H1 (cell line): ENCODE data around the gene ARMS2. TPM values are rescaled to one million over a fixed set of nuclear protein-coding genes. Genes with fewer than 3 reads are reported as not detected.

ENCODE experiments used
- CTCF ChIA-PET: fragments of 300-600 bp; sonication (Branson Sonifier 250); formaldehyde crosslinking; loops from one replicate; lab custom pipeline; 2021; ENCODE audit not compliant: partially characterized antibody; lab: Charles Lee
- POLR2A ChIA-PET: fragments of 300-600 bp; sonication (Branson Sonifier 250); formaldehyde crosslinking; loops from one replicate; lab custom pipeline; 2021; ENCODE audit warnings: inconsistent platforms; ENCODE audit not compliant: partially characterized antibody; lab: Charles Lee
- DNase-seq, 2 experiments: peaks; one replicate each; pipeline versions ENCODE4 v3.0.0 to v3.0.0-alpha.2; 2010 to 2022; ENCODE audit warnings: low spot score in 2 of 2, low read depth in 1 of 2, mixed read lengths in 1 of 2
- FAIRE-seq: peaks from 2 replicates; lab custom pipeline; 2011; peaks lifted over from hg19 to GRCh38; lab: Jason Lieb, UNC
- H2AFZ ChIP-seq: 2 replicates; pipeline ENCODE4 v1.8.1; 2012; ENCODE audit warnings: low read length, inconsistent platforms
- H2AK5ac ChIP-seq: 2 replicates; pipeline ENCODE4 v1.6.1; 2013; ENCODE audit warnings: low read depth, low read length
- H2BK120ac ChIP-seq: replicated peaks from 2 replicates; pipeline ENCODE3; 2013; ENCODE audit warnings: low read depth, low read length, inconsistent platforms
- H2BK12ac ChIP-seq: 2 replicates; pipeline ENCODE4 v1.6.1; 2013; ENCODE audit warnings: low read depth, low read length
- H2BK15ac ChIP-seq: 2 replicates; pipeline ENCODE4 v1.6.1; 2013; ENCODE audit warnings: low read length
- H2BK20ac ChIP-seq: 2 replicates; pipeline ENCODE4 v1.6.1; 2013; ENCODE audit warnings: low read length
- H2BK5ac ChIP-seq: 2 replicates; pipeline ENCODE4 v1.6.1; 2013; ENCODE audit warnings: low read depth, low read length
- H3K14ac ChIP-seq: 2 replicates; pipeline ENCODE4 v1.6.1; 2013; ENCODE audit warnings: inconsistent platforms; ENCODE audit not compliant: insufficient read length
- H3K18ac ChIP-seq: 2 replicates; pipeline ENCODE4 v1.6.1; 2013; ENCODE audit warnings: low read length; ENCODE audit errors: extremely low read depth
- H3K23ac ChIP-seq: 2 replicates; pipeline ENCODE4 v1.6.1; 2013; ENCODE audit warnings: inconsistent platforms; ENCODE audit not compliant: insufficient read length
- H3K23me2 ChIP-seq: 2 replicates; pipeline ENCODE4 v1.6.1; 2013; ENCODE audit warnings: low read depth, low read length
- H3K27ac ChIP-seq: 2 replicates; pipeline ENCODE4 v1.6.1; 2011; ENCODE audit warnings: low read depth, low read length, inconsistent platforms
- H3K27me3 ChIP-seq, 4 experiments: replicated peaks in 1 of 4; 1 replicate in 1 of 4; 2 replicates in 3 of 4; pipeline versions ENCODE4 v1.6.1 to v1.8.1; 2011 to 2013; ENCODE audit warnings: low read length in 3 of 4, mild to moderate bottlenecking in 3 of 4, inconsistent platforms in 2 of 4, mixed read lengths in 2 of 4, moderate library complexity in 1 of 4; ENCODE audit not compliant: control insufficient read depth in 3 of 4, insufficient read depth in 3 of 4; ENCODE audit errors: extremely low read depth in 1 of 4
- H3K36me3 ChIP-seq, 4 experiments: 2 replicates each; pipeline versions ENCODE4 v1.6.1 to v1.8.1; 2011 to 2013; ENCODE audit warnings: mild to moderate bottlenecking in 4 of 4, low read length in 3 of 4, moderate library complexity in 2 of 4, control low read depth in 1 of 4, inconsistent platforms in 1 of 4; ENCODE audit not compliant: insufficient read depth in 4 of 4, control insufficient read depth in 2 of 4
- H3K4ac ChIP-seq: replicated peaks from 2 replicates; pipeline ENCODE3; 2013; ENCODE audit warnings: low read length, low read depth, mixed read lengths, inconsistent platforms; ENCODE audit not compliant: insufficient read length
- H3K4me1 ChIP-seq, 4 experiments: replicated peaks in 1 of 4; 1 replicate in 1 of 4; 2 replicates in 3 of 4; pipeline versions ENCODE4 v1.6.1 to v1.8.1; 2011 to 2013; ENCODE audit warnings: low read length in 3 of 4, inconsistent platforms in 2 of 4, mixed read lengths in 1 of 4; ENCODE audit not compliant: insufficient read depth in 4 of 4, control insufficient read depth in 3 of 4
- H3K4me2 ChIP-seq, 2 experiments: 2 replicates each; pipeline versions ENCODE4 v1.6.1 to v1.8.1; 2011 to 2013; ENCODE audit warnings: low read depth in 2 of 2, low read length in 2 of 2, control low read depth in 1 of 2, inconsistent platforms in 1 of 2, mild to moderate bottlenecking in 1 of 2; ENCODE audit not compliant: insufficient read depth in 1 of 2
- H3K4me3 ChIP-seq, 4 experiments: fragments of 200-600, 300-600 bp in 1 of 4; sonication (generic), shearing (Covaris generic), sonication (Bioruptor Twin) in 1 of 4; 2 replicates each; pipeline versions ENCODE4 v1.5.1 to v1.8.1; 2011 to 2016; ENCODE audit warnings: low read length in 4 of 4, low read depth in 3 of 4, control low read depth in 2 of 4, inconsistent platforms in 2 of 4, mild to moderate bottlenecking in 2 of 4, mixed read lengths in 1 of 4, moderate library complexity in 1 of 4; ENCODE audit not compliant: insufficient read depth in 2 of 4; ENCODE audit errors: extremely low read depth in 1 of 4
- H3K56ac ChIP-seq: replicated peaks from 2 replicates; pipeline ENCODE3; 2013; ENCODE audit warnings: low read depth, mild to moderate bottlenecking, mixed read lengths, low read length, inconsistent platforms; ENCODE audit not compliant: insufficient read length
- H3K79me1 ChIP-seq: 2 replicates; pipeline ENCODE4 v1.6.1; 2013; ENCODE audit warnings: low read depth, low read length, control low read depth
- H3K79me2 ChIP-seq, 2 experiments: 2 replicates each; pipeline versions ENCODE4 v1.6.1 to v1.8.1; 2012 to 2013; ENCODE audit warnings: low read length in 2 of 2, mild to moderate bottlenecking in 2 of 2, inconsistent platforms in 1 of 2; ENCODE audit not compliant: insufficient read depth in 2 of 2, control insufficient read depth in 1 of 2
- H3K9ac ChIP-seq, 4 experiments: replicated peaks in 1 of 4; 1 replicate in 1 of 4; 2 replicates in 3 of 4; pipeline versions ENCODE4 v1.6.1 to v1.8.1; 2011 to 2013; ENCODE audit warnings: low read depth in 3 of 4, low read length in 3 of 4, control low read depth in 2 of 4, mild to moderate bottlenecking in 2 of 4, moderate library complexity in 2 of 4, inconsistent platforms in 1 of 4; ENCODE audit errors: extremely low read depth in 1 of 4
- H3K9me3 ChIP-seq, 2 experiments: 2 replicates each; pipeline versions ENCODE4 v1.6.1 to v1.8.1; 2012 to 2013; ENCODE audit warnings: mild to moderate bottlenecking in 2 of 2, moderate library complexity in 2 of 2, control low read depth in 1 of 2, inconsistent platforms in 1 of 2, low read depth in 1 of 2, low read length in 1 of 2, mixed read lengths in 1 of 2; ENCODE audit not compliant: insufficient read depth in 2 of 2
- H4K20me1 ChIP-seq, 2 experiments: replicated peaks in 1 of 2; 2 replicates each; pipeline versions ENCODE3 to v1.8.1; 2011 to 2013; ENCODE audit warnings: inconsistent platforms in 2 of 2, low read length in 2 of 2, mild to moderate bottlenecking in 1 of 2; ENCODE audit not compliant: insufficient read depth in 2 of 2, control insufficient read depth in 1 of 2
- H4K5ac ChIP-seq: 2 replicates; pipeline ENCODE4 v1.6.1; 2013; ENCODE audit warnings: low read length, low read depth, mixed read lengths, inconsistent platforms; ENCODE audit not compliant: insufficient read length
- H4K8ac ChIP-seq: 2 replicates; pipeline ENCODE4 v1.8.0; 2013; ENCODE audit warnings: mild to moderate bottlenecking, moderate library complexity, low read length, inconsistent platforms; ENCODE audit not compliant: insufficient read depth; ENCODE audit errors: extremely low read depth
- H4K91ac ChIP-seq: replicated peaks from 2 replicates; pipeline ENCODE3; 2013; ENCODE audit warnings: low read length, mixed read lengths, inconsistent platforms; ENCODE audit not compliant: insufficient read length
- KDM1A ChIP-seq: fragments of 200-600, 300-600 bp; sonication (generic); IDR thresholded peaks from 2 replicates; pipeline ENCODE4 v1.7.1; 2016; ENCODE audit warnings: mild to moderate bottlenecking, low read length, borderline replicate concordance
- RAD21 ChIP-seq, 2 experiments: IDR thresholded peaks in 1 of 2; conservative IDR thresholded peaks in 1 of 2; 2 replicates each; pipeline ENCODE4 v1.6.1; 2011; ENCODE audit warnings: low read depth in 2 of 2, low read length in 2 of 2, improper control_type of control experiment in 1 of 2, inconsistent platforms in 1 of 2, mild to moderate bottlenecking in 1 of 2, moderate library complexity in 1 of 2
- YY1 ChIP-seq: IDR thresholded peaks from 2 replicates; pipeline ENCODE4 v1.6.1; 2011; ENCODE audit warnings: low read depth, mild to moderate bottlenecking, low read length
- WGBS, 2 experiments: shearing (Covaris generic) in 1 of 2; methylation state at CpG; one replicate each; pipeline versions ENCODE4 v1.1.6 to v1.1.7; 2013 to 2015; ENCODE audit warnings: low lambda C conversion rate in 2 of 2, mixed read lengths in 2 of 2, inconsistent platforms in 1 of 2, low coverage in 1 of 2, missing lambda C conversion rate in 1 of 2; ENCODE audit not compliant: insufficient replicate concordance in 2 of 2, insufficient coverage in 1 of 2, insufficient read length in 1 of 2; ENCODE audit errors: extremely low coverage in 1 of 2, missing lambda C conversion rate in 1 of 2; 5-methylcytosine and 5-hydroxymethylcytosine counted together
- polyA plus RNA-seq, 7 experiments: library from polyadenylated mRNA; depleted of rRNA in 3 of 7; stranded (reverse) in 5 of 7; unstranded in 2 of 7; fragments of >200 nt in 5 of 7; fragments of 200-250 nt in 2 of 7; gene quantifications; 1 replicate in 5 of 7; 2 replicates in 1 of 7; 4 replicates in 1 of 7; pipeline versions ENCODE4 v1.2.1 to v1.2.3, GENCODE V29; 2011 to 2013; ENCODE audit warnings: missing spikeins in 2 of 7, mixed read lengths in 2 of 7
- total RNA-seq: library from RNA; stranded (reverse); fragmentation: NEBNext Ultra II Directional; extraction: Animal tissue kit (Norgen Biotek cat#: 25700); gene quantifications from 2 replicates; pipeline ENCODE4 v1.2.1, GENCODE V29; 2021

Gene ARMS2
- total and polyA plus RNA-seq, 2 of the 8 experiments (the other 6 are each of a cell fraction or from before 2014, with no cell fraction given), result not detected

DNA sequence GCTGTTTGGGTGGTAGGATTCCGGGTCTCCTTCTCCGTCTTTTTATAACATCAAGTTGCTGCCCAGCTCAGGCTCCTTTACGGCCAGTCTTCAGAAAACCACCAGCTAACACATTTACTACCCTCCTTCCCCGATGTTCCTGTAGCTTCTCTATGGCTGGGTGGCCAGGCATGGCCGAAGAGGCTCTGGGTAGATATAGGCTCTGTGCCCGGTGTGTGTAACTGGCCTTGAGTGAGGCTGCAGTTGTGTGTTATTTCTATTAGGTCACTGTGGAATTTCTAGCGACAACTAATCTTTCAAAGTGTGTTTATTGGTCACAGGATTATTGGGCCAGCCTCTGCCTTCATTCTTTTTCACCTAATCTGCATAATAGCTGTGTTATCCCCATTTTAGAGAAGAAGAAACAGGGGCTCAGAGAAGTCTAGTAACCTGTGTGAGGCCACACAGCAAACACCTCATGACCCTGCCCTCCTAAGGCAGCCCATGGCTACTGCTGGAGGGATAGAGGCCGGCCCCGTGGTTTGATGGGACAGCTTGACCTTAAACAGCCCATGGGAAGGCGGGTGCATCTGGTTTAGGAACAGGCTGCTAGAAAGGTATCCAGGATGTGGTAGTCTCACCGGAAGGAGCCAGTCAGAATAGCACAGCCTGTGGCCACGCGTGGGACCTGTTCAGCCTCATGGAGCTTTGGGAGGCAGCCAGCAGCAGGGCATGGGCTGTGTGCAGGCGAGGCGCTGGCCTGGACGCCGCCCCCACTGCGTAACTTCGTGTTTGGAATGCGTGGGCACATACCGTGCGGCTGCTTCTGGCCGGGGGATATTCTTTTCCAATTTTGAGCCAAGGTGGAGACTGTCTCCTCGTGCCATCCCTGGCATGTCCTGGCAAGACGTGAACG lies 36.6 kb downstream of the ARMS2 start:
- Histone ChIP-seq H3K4me1 (peaks cover 0 to 4% (median 0%) of the 10 kb centered on the region in 4 experiments; a peak in 1 of 7 replicates), H3K27ac (no peak overlapping the region), H2BK120ac (no peak overlapping the region), H3K14ac (no peak overlapping the region), H3K23me2 (no peaks in the 10 kb centered on the region), H3K23ac (no peak overlapping the region), H4K91ac (no peak overlapping the region), H3K79me1 (no peaks in the 10 kb centered on the region), H3K9me3 (no peaks in the 10 kb centered on the region), H3K79me2 (no peaks in the 10 kb centered on the region), H2BK12ac (no peak overlapping the region), H4K20me1 (peaks cover 0 to 4% of the 10 kb centered on the region in 2 experiments), H3K9ac (no peak overlapping the region), H2AFZ (no peak overlapping the region), H3K18ac (no peak overlapping the region), H3K4ac (no peak overlapping the region), H3K27me3 (no peaks in the 10 kb centered on the region; a peak in 2 of 7 replicates), H3K4me3 (no peak overlapping the region), H3K4me2 (no peak overlapping the region), H3K56ac (no peak overlapping the region)
- ChIA-PET CTCF (interaction anchor here (0.7 to 1.4 kb wide), 5 partner anchors 12 to 213 kb away, joined by 3 to 6 read pairs (median 3); no protein-coding TSS in a partner anchor), POLR2A (no interaction called here)
- no peak for FAIRE-seq
- TF ChIP-seq YY1, result no peak
- no peak for TF ChIP-seq RAD21 (IDR thresholded peaks at IDR 0.05 in 1 of 2, conservative IDR thresholded peaks at IDR 0.05 in 1 of 2; ENCODE audit: low read depth in 2 of 2, low read length in 2 of 2)
- peak; percentile 53; the same call in 1 of the 2 replicates for TF ChIP-seq KDM1A
- TF ChIP-seq, all 59 proteins: peak for 1
- no peak overlapping the region for H4K8ac ChIP-seq
- no peak overlapping the region for H2BK20ac ChIP-seq
- H3K36me3 ChIP-seq, result no peaks in the 10 kb centered on the region
- peak overlapping the region; percentile 39; the same call in 1 of the 2 replicates for H2BK5ac ChIP-seq
- H4K5ac ChIP-seq, result no peak overlapping the region
- WGBS, 2 experiments, result 88% methylated on average over 26 of the region's 26 CpGs; no CpG with 5 or more reads in 1 of the 2 experiments
- no peak overlapping the region for H2AK5ac ChIP-seq
- DNase-seq, result no peak
- no peak overlapping the region for H2BK15ac ChIP-seq
